H1 (cell line): ENCODE results near the gene INPP5A. TPM values are rescaled to one million over a fixed set of nuclear protein-coding genes. Genes with fewer than 3 reads are reported as not detected.

Experiments
- CTCF ChIA-PET: fragments of 300-600 bp; sonication (Branson Sonifier 250); formaldehyde crosslinking; loops from one replicate; lab custom pipeline; 2021; ENCODE audit not compliant: partially characterized antibody; lab: Charles Lee
- POLR2A ChIA-PET: fragments of 300-600 bp; sonication (Branson Sonifier 250); formaldehyde crosslinking; loops from one replicate; lab custom pipeline; 2021; ENCODE audit warnings: inconsistent platforms; ENCODE audit not compliant: partially characterized antibody; lab: Charles Lee
- DNase-seq, 2 experiments: peaks; one replicate each; pipeline versions ENCODE4 v3.0.0 to v3.0.0-alpha.2; 2010 to 2022; ENCODE audit warnings: low spot score in 2 of 2, low read depth in 1 of 2, mixed read lengths in 1 of 2
- FAIRE-seq: peaks from 2 replicates; lab custom pipeline; 2011; peaks lifted over from hg19 to GRCh38; lab: Jason Lieb, UNC
- H2AFZ ChIP-seq: 2 replicates; pipeline ENCODE4 v1.8.1; 2012; ENCODE audit warnings: low read length, inconsistent platforms
- H2AK5ac ChIP-seq: 2 replicates; pipeline ENCODE4 v1.6.1; 2013; ENCODE audit warnings: low read depth, low read length
- H2BK120ac ChIP-seq: replicated peaks from 2 replicates; pipeline ENCODE3; 2013; ENCODE audit warnings: low read depth, low read length, inconsistent platforms
- H2BK12ac ChIP-seq: 2 replicates; pipeline ENCODE4 v1.6.1; 2013; ENCODE audit warnings: low read depth, low read length
- H2BK15ac ChIP-seq: 2 replicates; pipeline ENCODE4 v1.6.1; 2013; ENCODE audit warnings: low read length
- H2BK20ac ChIP-seq: 2 replicates; pipeline ENCODE4 v1.6.1; 2013; ENCODE audit warnings: low read length
- H2BK5ac ChIP-seq: 2 replicates; pipeline ENCODE4 v1.6.1; 2013; ENCODE audit warnings: low read depth, low read length
- H3K14ac ChIP-seq: 2 replicates; pipeline ENCODE4 v1.6.1; 2013; ENCODE audit warnings: inconsistent platforms; ENCODE audit not compliant: insufficient read length
- H3K18ac ChIP-seq: 2 replicates; pipeline ENCODE4 v1.6.1; 2013; ENCODE audit warnings: low read length; ENCODE audit errors: extremely low read depth
- H3K23ac ChIP-seq: 2 replicates; pipeline ENCODE4 v1.6.1; 2013; ENCODE audit warnings: inconsistent platforms; ENCODE audit not compliant: insufficient read length
- H3K23me2 ChIP-seq: 2 replicates; pipeline ENCODE4 v1.6.1; 2013; ENCODE audit warnings: low read depth, low read length
- H3K27ac ChIP-seq: 2 replicates; pipeline ENCODE4 v1.6.1; 2011; ENCODE audit warnings: low read depth, low read length, inconsistent platforms
- H3K27me3 ChIP-seq, 4 experiments: replicated peaks in 1 of 4; 1 replicate in 1 of 4; 2 replicates in 3 of 4; pipeline versions ENCODE4 v1.6.1 to v1.8.1; 2011 to 2013; ENCODE audit warnings: low read length in 3 of 4, mild to moderate bottlenecking in 3 of 4, inconsistent platforms in 2 of 4, mixed read lengths in 2 of 4, moderate library complexity in 1 of 4; ENCODE audit not compliant: control insufficient read depth in 3 of 4, insufficient read depth in 3 of 4; ENCODE audit errors: extremely low read depth in 1 of 4
- H3K36me3 ChIP-seq, 4 experiments: 2 replicates each; pipeline versions ENCODE4 v1.6.1 to v1.8.1; 2011 to 2013; ENCODE audit warnings: mild to moderate bottlenecking in 4 of 4, low read length in 3 of 4, moderate library complexity in 2 of 4, control low read depth in 1 of 4, inconsistent platforms in 1 of 4; ENCODE audit not compliant: insufficient read depth in 4 of 4, control insufficient read depth in 2 of 4
- H3K4ac ChIP-seq: replicated peaks from 2 replicates; pipeline ENCODE3; 2013; ENCODE audit warnings: low read length, low read depth, mixed read lengths, inconsistent platforms; ENCODE audit not compliant: insufficient read length
- H3K4me1 ChIP-seq, 4 experiments: replicated peaks in 1 of 4; 1 replicate in 1 of 4; 2 replicates in 3 of 4; pipeline versions ENCODE4 v1.6.1 to v1.8.1; 2011 to 2013; ENCODE audit warnings: low read length in 3 of 4, inconsistent platforms in 2 of 4, mixed read lengths in 1 of 4; ENCODE audit not compliant: insufficient read depth in 4 of 4, control insufficient read depth in 3 of 4
- H3K4me2 ChIP-seq, 2 experiments: 2 replicates each; pipeline versions ENCODE4 v1.6.1 to v1.8.1; 2011 to 2013; ENCODE audit warnings: low read depth in 2 of 2, low read length in 2 of 2, control low read depth in 1 of 2, inconsistent platforms in 1 of 2, mild to moderate bottlenecking in 1 of 2; ENCODE audit not compliant: insufficient read depth in 1 of 2
- H3K4me3 ChIP-seq, 4 experiments: fragments of 200-600, 300-600 bp in 1 of 4; sonication (generic), shearing (Covaris generic), sonication (Bioruptor Twin) in 1 of 4; 2 replicates each; pipeline versions ENCODE4 v1.5.1 to v1.8.1; 2011 to 2016; ENCODE audit warnings: low read length in 4 of 4, low read depth in 3 of 4, control low read depth in 2 of 4, inconsistent platforms in 2 of 4, mild to moderate bottlenecking in 2 of 4, mixed read lengths in 1 of 4, moderate library complexity in 1 of 4; ENCODE audit not compliant: insufficient read depth in 2 of 4; ENCODE audit errors: extremely low read depth in 1 of 4
- H3K56ac ChIP-seq: replicated peaks from 2 replicates; pipeline ENCODE3; 2013; ENCODE audit warnings: low read depth, mild to moderate bottlenecking, mixed read lengths, low read length, inconsistent platforms; ENCODE audit not compliant: insufficient read length
- H3K79me1 ChIP-seq: 2 replicates; pipeline ENCODE4 v1.6.1; 2013; ENCODE audit warnings: low read depth, low read length, control low read depth
- H3K79me2 ChIP-seq, 2 experiments: 2 replicates each; pipeline versions ENCODE4 v1.6.1 to v1.8.1; 2012 to 2013; ENCODE audit warnings: low read length in 2 of 2, mild to moderate bottlenecking in 2 of 2, inconsistent platforms in 1 of 2; ENCODE audit not compliant: insufficient read depth in 2 of 2, control insufficient read depth in 1 of 2
- H3K9ac ChIP-seq, 4 experiments: replicated peaks in 1 of 4; 1 replicate in 1 of 4; 2 replicates in 3 of 4; pipeline versions ENCODE4 v1.6.1 to v1.8.1; 2011 to 2013; ENCODE audit warnings: low read depth in 3 of 4, low read length in 3 of 4, control low read depth in 2 of 4, mild to moderate bottlenecking in 2 of 4, moderate library complexity in 2 of 4, inconsistent platforms in 1 of 4; ENCODE audit errors: extremely low read depth in 1 of 4
- H3K9me3 ChIP-seq, 2 experiments: 2 replicates each; pipeline versions ENCODE4 v1.6.1 to v1.8.1; 2012 to 2013; ENCODE audit warnings: mild to moderate bottlenecking in 2 of 2, moderate library complexity in 2 of 2, control low read depth in 1 of 2, inconsistent platforms in 1 of 2, low read depth in 1 of 2, low read length in 1 of 2, mixed read lengths in 1 of 2; ENCODE audit not compliant: insufficient read depth in 2 of 2
- H4K20me1 ChIP-seq, 2 experiments: replicated peaks in 1 of 2; 2 replicates each; pipeline versions ENCODE3 to v1.8.1; 2011 to 2013; ENCODE audit warnings: inconsistent platforms in 2 of 2, low read length in 2 of 2, mild to moderate bottlenecking in 1 of 2; ENCODE audit not compliant: insufficient read depth in 2 of 2, control insufficient read depth in 1 of 2
- H4K5ac ChIP-seq: 2 replicates; pipeline ENCODE4 v1.6.1; 2013; ENCODE audit warnings: low read length, low read depth, mixed read lengths, inconsistent platforms; ENCODE audit not compliant: insufficient read length
- H4K8ac ChIP-seq: 2 replicates; pipeline ENCODE4 v1.8.0; 2013; ENCODE audit warnings: mild to moderate bottlenecking, moderate library complexity, low read length, inconsistent platforms; ENCODE audit not compliant: insufficient read depth; ENCODE audit errors: extremely low read depth
- H4K91ac ChIP-seq: replicated peaks from 2 replicates; pipeline ENCODE3; 2013; ENCODE audit warnings: low read length, mixed read lengths, inconsistent platforms; ENCODE audit not compliant: insufficient read length
- EZH2 ChIP-seq: fragments of 200-600 bp; sonication (generic); IDR thresholded peaks from 2 replicates; pipeline ENCODE4 v1.7.1; 2012; ENCODE audit warnings: low read depth, mild to moderate bottlenecking, moderate library complexity, low read length, inconsistent platforms; ENCODE audit not compliant: severe bottlenecking
- KDM5A ChIP-seq: fragments of 200-600 bp; IDR thresholded peaks from 2 replicates; pipeline ENCODE4 v1.7.1; 2012; ENCODE audit warnings: mild to moderate bottlenecking, low read length, inconsistent platforms, mixed read lengths
- SIRT6 ChIP-seq: IDR thresholded peaks from one replicate; pipeline ENCODE4 v1.7.1; 2012; ENCODE audit warnings: low read length, inconsistent platforms
- WGBS, 2 experiments: shearing (Covaris generic) in 1 of 2; methylation state at CpG; one replicate each; pipeline versions ENCODE4 v1.1.6 to v1.1.7; 2013 to 2015; ENCODE audit warnings: low lambda C conversion rate in 2 of 2, mixed read lengths in 2 of 2, inconsistent platforms in 1 of 2, low coverage in 1 of 2, missing lambda C conversion rate in 1 of 2; ENCODE audit not compliant: insufficient replicate concordance in 2 of 2, insufficient coverage in 1 of 2, insufficient read length in 1 of 2; ENCODE audit errors: extremely low coverage in 1 of 2, missing lambda C conversion rate in 1 of 2; 5-methylcytosine and 5-hydroxymethylcytosine counted together
- polyA plus RNA-seq, 7 experiments: library from polyadenylated mRNA; depleted of rRNA in 3 of 7; stranded (reverse) in 5 of 7; unstranded in 2 of 7; fragments of >200 nt in 5 of 7; fragments of 200-250 nt in 2 of 7; gene quantifications; 1 replicate in 5 of 7; 2 replicates in 1 of 7; 4 replicates in 1 of 7; pipeline versions ENCODE4 v1.2.1 to v1.2.3, GENCODE V29; 2011 to 2013; ENCODE audit warnings: missing spikeins in 2 of 7, mixed read lengths in 2 of 7
- total RNA-seq: library from RNA; stranded (reverse); fragmentation: NEBNext Ultra II Directional; extraction: Animal tissue kit (Norgen Biotek cat#: 25700); gene quantifications from 2 replicates; pipeline ENCODE4 v1.2.1, GENCODE V29; 2021

INPP5A gene
- total and polyA plus RNA-seq, 2 of the 8 experiments (the other 6 are each of a cell fraction or from before 2014, with no cell fraction given): 19.7 to 27.5 TPM

GRCh38 chr10:132642732-132643008 lies 105.1 kb downstream of the INPP5A start:
- H3K56ac ChIP-seq: no peak overlapping the region
- no peak overlapping the region for H2BK12ac ChIP-seq
- peaks cover 0 to 2% of the 10 kb centered on the region in 2 experiments; a peak in 1 of 4 replicates for H3K79me2 ChIP-seq
- peaks cover 0 to 2% (median 0%) of the 10 kb centered on the region in 4 experiments; a peak in 1 of 7 replicates for H3K27me3 ChIP-seq
- H3K4me1 ChIP-seq: no peaks in the 10 kb centered on the region
- no peaks in the 10 kb centered on the region for H3K23me2 ChIP-seq
- H4K20me1 ChIP-seq: peaks cover 6 to 7% of the 10 kb centered on the region in 2 experiments
- no peak overlapping the region for H3K14ac ChIP-seq
- no peaks in the 10 kb centered on the region for H3K36me3 ChIP-seq
- no peak overlapping the region for H2BK5ac ChIP-seq
- H2AK5ac ChIP-seq: no peak overlapping the region
- H2BK20ac ChIP-seq: no peak overlapping the region
- H3K4me3 ChIP-seq: no peak overlapping the region
- POLR2A ChIA-PET: interaction anchor here (0.8 kb wide), 1 partner anchor 71 kb away, joined by 3 read pairs; no protein-coding TSS in a partner anchor
- no peak for DNase-seq
- no peak overlapping the region for H3K4ac ChIP-seq
- no peaks in the 10 kb centered on the region for H3K9me3 ChIP-seq
- H3K18ac ChIP-seq: no peak overlapping the region
- no peak overlapping the region for H2BK120ac ChIP-seq
- no peaks in the 10 kb centered on the region; the same call in none of the 2 replicates for H3K79me1 ChIP-seq
- H2AFZ ChIP-seq: no peak overlapping the region
- H3K4me2 ChIP-seq: no peak overlapping the region
- 88% methylated on average over 11 of the region's 11 CpGs; no CpG with 5 or more reads in 1 of the 2 experiments for WGBS, 2 experiments
- no peak overlapping the region for H4K8ac ChIP-seq
- no peak overlapping the region for H4K91ac ChIP-seq
- no peak for FAIRE-seq
- no peak overlapping the region for H3K23ac ChIP-seq
- no peak overlapping the region for H2BK15ac ChIP-seq
- no peak overlapping the region for H4K5ac ChIP-seq
- H3K27ac ChIP-seq: no peak overlapping the region
- H3K9ac ChIP-seq: no peak overlapping the region
- CTCF ChIA-PET: interaction anchor here (0.7 to 5.0 kb wide), 5 partner anchors 10 to 416 kb away, joined by 3 to 37 read pairs (median 7); no protein-coding TSS in a partner anchor
- TF ChIP-seq KDM5A (no peak), SIRT6 (no peak), EZH2 (no peak)
